HepG2 (cell line): ENCODE measurements around the gene DIS3L2. TPM values are rescaled to one million over a fixed set of nuclear protein-coding genes. Genes with fewer than 3 reads are reported as not detected.

Experiments
- ARID3A ChIP-seq: IDR thresholded peaks from 2 replicates; pipeline ENCODE4 v1.6.1; 2012; ENCODE audit warnings: low read depth, low read length, improper control_type of control experiment
- CERS6 ChIP-seq: sonication (generic); formaldehyde crosslinking; IDR thresholded peaks from 2 replicates; pipeline ENCODE4 v1.5.0; 2020; ENCODE audit warnings: missing genetic modification reagents
- E2F1 ChIP-seq: sonication (generic); formaldehyde crosslinking; IDR thresholded peaks from 2 replicates; pipeline ENCODE4 v1.5.0; 2020; ENCODE audit warnings: missing genetic modification reagents
- HMGA1 ChIP-seq: sonication (generic); formaldehyde crosslinking; conservative IDR thresholded peaks from 2 replicates; pipeline ENCODE4 v1.4.0; 2020; ENCODE audit warnings: missing genetic modification reagents
- HNF1B ChIP-seq: sonication (generic); formaldehyde crosslinking; IDR thresholded peaks from 2 replicates; pipeline ENCODE4 v1.5.1; 2020; ENCODE audit warnings: mild to moderate bottlenecking, moderate library complexity, missing genetic modification reagents
- KLF9 ChIP-seq: IDR thresholded peaks from 2 replicates; pipeline ENCODE4 v1.6.1; 2016; ENCODE audit warnings: low read depth
- MTF2 ChIP-seq: sonication (generic); formaldehyde crosslinking; IDR thresholded peaks from 2 replicates; pipeline ENCODE4 v1.5.0; 2020; ENCODE audit warnings: missing genetic modification reagents, borderline replicate concordance
- SNAPC5 ChIP-seq: sonication (generic); formaldehyde crosslinking; IDR thresholded peaks from 2 replicates; pipeline ENCODE4 v1.8.1; 2023; ENCODE audit warnings: mild to moderate bottlenecking, missing genetic modification reagents, borderline replicate concordance
- STAG1 ChIP-seq: sonication (generic); formaldehyde crosslinking; IDR thresholded peaks from 2 replicates; pipeline ENCODE4 v1.4.0; 2020; ENCODE audit warnings: missing genetic modification reagents
- ZFP36L1 ChIP-seq: sonication (generic); formaldehyde crosslinking; IDR thresholded peaks from 2 replicates; pipeline ENCODE4 v1.8.0; 2022; ENCODE audit warnings: mild to moderate bottlenecking, missing genetic modification reagents, moderate library complexity
- ZNF34 ChIP-seq: sonication (generic); formaldehyde crosslinking; IDR thresholded peaks from 2 replicates; pipeline ENCODE4 v1.4.0; 2020; ENCODE audit warnings: mild to moderate bottlenecking, missing genetic modification reagents, borderline replicate concordance
- ZNF383 ChIP-seq: sonication (generic); formaldehyde crosslinking; IDR thresholded peaks from 2 replicates; pipeline ENCODE4 v1.4.0; 2020; ENCODE audit warnings: missing genetic modification reagents, mild to moderate bottlenecking, borderline replicate concordance
- ZNF414 ChIP-seq: sonication (generic); formaldehyde crosslinking; IDR thresholded peaks from 2 replicates; pipeline ENCODE4 v1.5.0; 2020; ENCODE audit warnings: missing genetic modification reagents
- ZNF430 ChIP-seq: sonication (generic); formaldehyde crosslinking; IDR thresholded peaks from 2 replicates; pipeline ENCODE4 v1.9.0; 2021; ENCODE audit warnings: mild to moderate bottlenecking, missing genetic modification reagents
- ZNF468 ChIP-seq: sonication (generic); formaldehyde crosslinking; IDR thresholded peaks from 2 replicates; pipeline ENCODE4 v1.8.0; 2022; ENCODE audit warnings: mild to moderate bottlenecking, moderate library complexity, missing genetic modification reagents
- ZNF484 ChIP-seq: sonication (generic); formaldehyde crosslinking; IDR thresholded peaks from 2 replicates; pipeline ENCODE4 v1.5.1; 2020; ENCODE audit warnings: mild to moderate bottlenecking, low read depth, missing genetic modification reagents, borderline replicate concordance
- ZNF704 ChIP-seq: sonication (generic); formaldehyde crosslinking; IDR thresholded peaks from 2 replicates; pipeline ENCODE4 v1.8.1; 2023; ENCODE audit warnings: mild to moderate bottlenecking, inconsistent platforms, moderate library complexity, missing genetic modification reagents, borderline replicate concordance
- ZNF749 ChIP-seq: sonication (generic); formaldehyde crosslinking; IDR thresholded peaks from 2 replicates; pipeline ENCODE4 v1.8.0; 2022; ENCODE audit warnings: mild to moderate bottlenecking, missing genetic modification reagents, moderate library complexity, borderline replicate concordance
- ZSCAN21 ChIP-seq: sonication (generic); formaldehyde crosslinking; IDR thresholded peaks from 2 replicates; pipeline ENCODE4 v1.8.0; 2022; ENCODE audit warnings: mild to moderate bottlenecking, missing genetic modification reagents, moderate library complexity, borderline replicate concordance
- polyA plus RNA-seq, 8 experiments: library from polyadenylated mRNA; depleted of rRNA in 3 of 8; stranded (reverse) in 7 of 8; unstranded in 1 of 8; fragments of >200 nt; fragmentation: Illumina TruSeq in 4 of 8; extraction: Trizol in 4 of 8; gene quantifications; 2 replicates each; pipeline versions ENCODE4 v1.2.1 to v1.2.3, GENCODE V29; 2011 to 2016; ENCODE audit warnings: low read depth in 4 of 8, missing spikeins in 1 of 8, mixed read lengths in 1 of 8; ENCODE audit not compliant: insufficient read depth in 1 of 8
- total RNA-seq, 5 experiments: library from RNA; depleted of rRNA; stranded (reverse); fragments of >200 nt; fragmentation: Illumina TruSeq; extraction: Trizol; gene quantifications; 2 replicates each; pipeline ENCODE4 v1.2.3, GENCODE V29; 2016; ENCODE audit warnings: low read depth in 1 of 5

Gene DIS3L2
- total and polyA plus RNA-seq, 2 of the 13 experiments (the other 11 are each of a cell fraction or from before 2014, with no cell fraction given) = 7.0 to 23.9 TPM

- peak; percentile 88 for TF ChIP-seq E2F1 (CRISPR knock-in tag)
- TF ChIP-seq CERS6 (CRISPR knock-in tag) = no peak; the same call in none of the 2 replicates
- TF ChIP-seq ZNF704 (CRISPR knock-in tag) = peak; percentile 98
- TF ChIP-seq ZNF749 (CRISPR knock-in tag) = peak; percentile 89
- TF ChIP-seq ARID3A = no peak
- no peak; the same call in 1 of the 2 replicates for TF ChIP-seq STAG1 (CRISPR knock-in tag)
- peak; percentile 88 for TF ChIP-seq ZSCAN21 (CRISPR knock-in tag)
- TF ChIP-seq KLF9 (CRISPR knock-in tag) = no peak
- TF ChIP-seq ZNF484 = 0 out of 2 replicates have a peak, but pooled peaks have one; percentile 65
- peak; percentile 100 for TF ChIP-seq MTF2 (CRISPR knock-in tag)
- TF ChIP-seq ZNF383 = peak; percentile 99
- no peak for TF ChIP-seq ZFP36L1 (CRISPR knock-in tag)
- TF ChIP-seq ZNF414 (CRISPR knock-in tag) = peak; percentile 99
- TF ChIP-seq HMGA1 (CRISPR knock-in tag) = no peak
- TF ChIP-seq HNF1B (CRISPR knock-in tag) = peak; percentile 85
- peak; percentile 93 for TF ChIP-seq ZNF468 (CRISPR knock-in tag)
- peak; percentile 95 for TF ChIP-seq ZNF430 (CRISPR knock-in tag)
- TF ChIP-seq ZNF34 (CRISPR knock-in tag) = 0 out of 2 replicates have a peak, but pooled peaks have one; percentile 75
- TF ChIP-seq SNAPC5 (CRISPR knock-in tag) = peak; percentile 80; the same call in 1 of the 2 replicates
Measured at GRCh38 chr2:231961349-231962166, at the start of gene DIS3L2 (continued).
